Tibial nerve (tissue), 4 donors: ENCODE data around the gene NDUFB6.
A peak's percentile ranks its signal among the peaks of the same experiment; 100 is the strongest.

Source experiments
- CTCF ChIP-seq, 5 experiments: fragments of 200-600 bp in 3 of 5; fragments of 450-650 bp in 2 of 5; sonication (generic) in 3 of 5; IDR thresholded peaks; one replicate each; pipeline ENCODE4 v1.5.1; 2016 to 2019; ENCODE audit warnings: antibody characterized with exemption in 5 of 5, mild to moderate bottlenecking in 3 of 5, moderate library complexity in 2 of 5
- EP300 ChIP-seq, 2 donors: sonication (generic); formaldehyde crosslinking; IDR thresholded peaks; one replicate each; pipeline ENCODE4 v1.6.1; 2017; ENCODE audit warnings: antibody characterized with exemption in 2 of 2, mild to moderate bottlenecking in 1 of 2
- POLR2A ChIP-seq, 2 donors: fragments of 450-650 bp; IDR thresholded peaks; one replicate each; pipeline ENCODE4 v1.6.1; 2017; ENCODE audit warnings: antibody characterized with exemption in 2 of 2, mild to moderate bottlenecking in 2 of 2, moderate library complexity in 2 of 2

GRCh38 chr9:32579706-32580331 is 6.9 kb upstream of the NDUFB6 start:
- TF ChIP-seq CTCF (IDR thresholded peaks at IDR 0.05), result peak; percentile 79 to 91 (median 86)
- no peak for TF ChIP-seq POLR2A (IDR thresholded peaks at IDR 0.05)
- TF ChIP-seq EP300 (IDR thresholded peaks at IDR 0.05), result no peak
